SH-SY5Y (cell line): ENCODE measurements around the gene SMTNL2.

ENCODE experiments used
- GATA2 ChIP-seq: IDR thresholded peaks from 2 replicates; pipeline ENCODE4 v1.6.1; 2011; ENCODE audit warnings: mild to moderate bottlenecking, low read depth, low read length
- GATA3 ChIP-seq: IDR thresholded peaks from 2 replicates; pipeline ENCODE4 v1.6.1; 2011; ENCODE audit warnings: low read depth, mild to moderate bottlenecking, low read length, moderate library complexity

GRCh38 chr17:4553669-4554068 lies 30.7 kb upstream of the SMTNL2 start:
- no peak for TF ChIP-seq GATA2
- TF ChIP-seq GATA3: no peak
